ENCODE measurements around the gene PCDH15. TPM values are rescaled to one million over a fixed set of nuclear protein-coding genes. Genes with fewer than 3 reads are reported as not detected.

Gene PCDH15
- total RNA-seq, 1 donor from 2014 or later = not detected

DNA sequence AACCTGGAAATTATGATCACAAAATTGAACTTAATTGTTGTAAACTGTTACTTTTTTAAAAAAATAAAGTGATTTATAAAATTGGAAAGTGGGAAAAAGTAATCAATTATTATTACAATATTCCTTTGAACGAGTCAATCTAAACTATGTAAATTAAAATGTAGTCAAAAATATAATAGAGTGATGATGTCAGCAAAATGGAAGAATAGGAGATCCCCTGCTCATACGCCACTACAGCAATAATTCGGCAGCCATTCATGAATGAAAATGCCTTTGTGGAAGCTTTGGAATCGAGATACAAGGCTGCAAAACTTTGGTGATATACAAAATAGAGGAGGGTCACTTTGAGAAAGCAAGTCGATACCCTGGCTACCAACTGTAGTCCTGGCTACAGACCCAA, 36.4 kb upstream of the PCDH15 start:
- no peak overlapping the region for H3K27ac Mint-ChIP-seq (ENCODE audit: unreplicated experiment)
- no peaks in the 10 kb centered on the region for H3K36me3 Mint-ChIP-seq (ENCODE audit: low read depth, unreplicated experiment)
- Histone ChIP-seq H4K20me1 (ENCODE audit: insufficient read depth, low read length) (no peaks in the 10 kb centered on the region), H3K9me3 (ENCODE audit: insufficient read depth, low read depth, low read length) (no peaks in the 10 kb centered on the region), H3K4me3 (ENCODE audit: insufficient read depth, low read depth, low read length) (no peak overlapping the region), H2AFZ (ENCODE audit: low read depth, low read length) (no peak overlapping the region), H3K9ac (ENCODE audit: low read length) (no peak overlapping the region), H3K4me2 (ENCODE audit: low read length) (no peak overlapping the region), H3K79me2 (ENCODE audit: insufficient read depth, low read length) (no peaks in the 10 kb centered on the region), H3K27me3 (ENCODE audit: insufficient read depth, low read length) (no peaks in the 10 kb centered on the region), H3K27ac (ENCODE audit: low read depth, low read length) (no peak overlapping the region), H3K36me3 (ENCODE audit: insufficient read depth, low read length) (no peaks in the 10 kb centered on the region), H3K4me1 (ENCODE audit: insufficient read depth, low read length) (no peaks in the 10 kb centered on the region)
- no peak overlapping the region for H3K4me3 Mint-ChIP-seq (ENCODE audit: unreplicated experiment)
- H3K4me1 Mint-ChIP-seq (ENCODE audit: low read depth, unreplicated experiment) = no peaks in the 10 kb centered on the region
- H3K27me3 Mint-ChIP-seq (ENCODE audit: low read depth, unreplicated experiment) = no peaks in the 10 kb centered on the region
- no peaks in the 10 kb centered on the region for H3K9me3 Mint-ChIP-seq (ENCODE audit: unreplicated experiment)
- DNase-seq (ENCODE audit: low read depth) = no peak
- TF ChIP-seq, protein P1, sequence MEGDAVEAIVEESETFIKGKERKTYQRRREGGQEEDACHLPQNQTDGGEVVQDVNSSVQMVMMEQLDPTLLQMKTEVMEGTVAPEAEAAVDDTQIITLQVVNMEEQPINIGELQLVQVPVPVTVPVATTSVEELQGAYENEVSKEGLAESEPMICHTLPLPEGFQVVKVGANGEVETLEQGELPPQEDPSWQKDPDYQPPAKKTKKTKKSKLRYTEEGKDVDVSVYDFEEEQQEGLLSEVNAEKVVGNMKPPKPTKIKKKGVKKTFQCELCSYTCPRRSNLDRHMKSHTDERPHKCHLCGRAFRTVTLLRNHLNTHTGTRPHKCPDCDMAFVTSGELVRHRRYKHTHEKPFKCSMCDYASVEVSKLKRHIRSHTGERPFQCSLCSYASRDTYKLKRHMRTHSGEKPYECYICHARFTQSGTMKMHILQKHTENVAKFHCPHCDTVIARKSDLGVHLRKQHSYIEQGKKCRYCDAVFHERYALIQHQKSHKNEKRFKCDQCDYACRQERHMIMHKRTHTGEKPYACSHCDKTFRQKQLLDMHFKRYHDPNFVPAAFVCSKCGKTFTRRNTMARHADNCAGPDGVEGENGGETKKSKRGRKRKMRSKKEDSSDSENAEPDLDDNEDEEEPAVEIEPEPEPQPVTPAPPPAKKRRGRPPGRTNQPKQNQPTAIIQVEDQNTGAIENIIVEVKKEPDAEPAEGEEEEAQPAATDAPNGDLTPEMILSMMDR (IDR thresholded peaks at IDR 0.05; ENCODE audit: insufficient read depth, low read depth, low read length) = no peak
- TF ChIP-seq EZH2 (IDR thresholded peaks at IDR 0.05; ENCODE audit: insufficient read depth, low read length) = no peak
- no peak for FAIRE-seq

DNA sequence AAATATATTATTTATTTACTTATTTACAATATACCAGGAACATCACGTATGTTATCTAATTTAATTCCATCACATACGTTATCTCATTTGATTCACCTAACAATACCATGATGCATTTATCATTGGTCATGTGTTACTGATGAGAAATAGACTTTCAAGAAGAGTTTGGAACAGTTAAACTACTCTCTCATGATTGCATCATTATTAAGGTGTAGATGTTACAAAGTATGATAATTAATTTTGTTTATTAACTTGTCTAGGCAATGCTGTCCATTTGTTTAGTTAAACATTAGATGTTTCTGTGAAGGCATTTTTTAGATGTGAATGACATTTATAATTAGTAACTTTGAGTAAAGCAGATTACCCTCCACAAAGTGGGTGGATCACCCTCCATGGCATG, 32.0 kb upstream of the PCDH15 start:
- H3K9ac ChIP-seq (ENCODE audit: low read length) = no peak overlapping the region
- Mint-ChIP-seq H3K36me3 (ENCODE audit: low read depth, unreplicated experiment) (no peaks in the 10 kb centered on the region), H3K9me3 (ENCODE audit: unreplicated experiment) (no peaks in the 10 kb centered on the region), H3K4me3 (ENCODE audit: unreplicated experiment) (no peak overlapping the region), H3K27me3 (ENCODE audit: low read depth, unreplicated experiment) (no peaks in the 10 kb centered on the region), H3K27ac (ENCODE audit: unreplicated experiment) (no peak overlapping the region), H3K4me1 (ENCODE audit: low read depth, unreplicated experiment) (no peaks in the 10 kb centered on the region)
- no peak overlapping the region for H2AFZ ChIP-seq (ENCODE audit: low read depth, low read length)
- DNase-seq (ENCODE audit: low read depth) = no peak
- TF ChIP-seq, protein P1 (IDR thresholded peaks at IDR 0.05; ENCODE audit: insufficient read depth, low read depth, low read length) = no peak
- TF ChIP-seq EZH2 (IDR thresholded peaks at IDR 0.05; ENCODE audit: insufficient read depth, low read length) = no peak
- H3K9me3 ChIP-seq (ENCODE audit: insufficient read depth, low read depth, low read length) = no peaks in the 10 kb centered on the region
- no peak overlapping the region for H3K4me3 ChIP-seq (ENCODE audit: insufficient read depth, low read depth, low read length)
- no peaks in the 10 kb centered on the region for H3K27me3 ChIP-seq (ENCODE audit: insufficient read depth, low read length)
- no peaks in the 10 kb centered on the region for H4K20me1 ChIP-seq (ENCODE audit: insufficient read depth, low read length)
- no peak overlapping the region for H3K27ac ChIP-seq (ENCODE audit: low read depth, low read length)
- no peaks in the 10 kb centered on the region for H3K79me2 ChIP-seq (ENCODE audit: insufficient read depth, low read length)
- no peaks in the 10 kb centered on the region for H3K36me3 ChIP-seq (ENCODE audit: insufficient read depth, low read length)
- no peak for FAIRE-seq
- no peak overlapping the region for H3K4me2 ChIP-seq (ENCODE audit: low read length)
- H3K4me1 ChIP-seq (ENCODE audit: insufficient read depth, low read length) = no peaks in the 10 kb centered on the region

DNA sequence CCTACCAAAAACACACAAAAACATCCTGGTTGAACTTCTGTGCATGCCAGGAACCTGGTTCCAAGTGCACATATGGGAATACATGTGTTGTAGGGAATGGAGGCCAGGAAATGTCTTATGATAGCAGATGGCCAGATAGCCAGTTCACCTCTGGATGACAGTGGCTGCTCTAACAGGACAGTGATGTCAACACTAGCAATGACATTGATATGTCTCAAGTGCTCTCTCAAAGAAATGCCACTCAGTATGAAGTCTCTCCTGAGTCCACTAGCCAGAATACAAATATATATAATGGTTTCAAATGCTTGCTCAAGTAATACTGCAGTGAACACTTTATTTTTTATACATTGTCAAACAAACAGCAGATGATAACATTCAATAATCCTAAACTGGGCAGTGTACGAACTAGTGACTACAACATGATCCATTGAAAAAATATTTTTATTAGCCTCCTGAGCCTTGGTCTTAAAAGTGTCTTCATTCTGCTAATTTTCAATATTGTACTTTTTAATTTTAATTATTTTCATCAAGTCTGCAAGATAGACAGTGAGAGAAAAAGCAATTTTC, 26.0 kb upstream of the PCDH15 start:
- H3K27me3 ChIP-seq (ENCODE audit: insufficient read depth, low read length) = no peaks in the 10 kb centered on the region
- no peaks in the 10 kb centered on the region for H3K27me3 Mint-ChIP-seq (ENCODE audit: low read depth, unreplicated experiment)

More for the DNA sequence above, 26.0 kb upstream of the PCDH15 start:
- Histone ChIP-seq H2AFZ (ENCODE audit: low read depth, low read length) (no peak overlapping the region), H3K79me2 (ENCODE audit: insufficient read depth, low read length) (no peaks in the 10 kb centered on the region), H3K36me3 (ENCODE audit: insufficient read depth, low read length) (no peaks in the 10 kb centered on the region), H3K9ac (ENCODE audit: low read length) (no peak overlapping the region), H4K20me1 (ENCODE audit: insufficient read depth, low read length) (no peaks in the 10 kb centered on the region), H3K27ac (ENCODE audit: low read depth, low read length) (no peak overlapping the region), H3K4me2 (ENCODE audit: low read length) (no peak overlapping the region), H3K4me1 (ENCODE audit: insufficient read depth, low read length) (no peaks in the 10 kb centered on the region), H3K9me3 (ENCODE audit: insufficient read depth, low read depth, low read length) (no peaks in the 10 kb centered on the region), H3K4me3 (ENCODE audit: insufficient read depth, low read depth, low read length) (no peak overlapping the region)
- TF ChIP-seq EZH2 (IDR thresholded peaks at IDR 0.05; ENCODE audit: insufficient read depth, low read length) = no peak
- TF ChIP-seq, protein P1 (IDR thresholded peaks at IDR 0.05; ENCODE audit: insufficient read depth, low read depth, low read length) = no peak
- Mint-ChIP-seq H3K9me3 (ENCODE audit: unreplicated experiment) (no peaks in the 10 kb centered on the region), H3K27ac (ENCODE audit: unreplicated experiment) (no peak overlapping the region), H3K36me3 (ENCODE audit: low read depth, unreplicated experiment) (no peaks in the 10 kb centered on the region), H3K4me1 (ENCODE audit: low read depth, unreplicated experiment) (no peaks in the 10 kb centered on the region), H3K4me3 (ENCODE audit: unreplicated experiment) (no peak overlapping the region)
- no peak for DNase-seq (ENCODE audit: low read depth)
- FAIRE-seq = no peak
